ENCODE data around the gene SERPINE1. TPM values are rescaled to one million over a fixed set of nuclear protein-coding genes. Genes with fewer than 3 reads are reported as not detected.

SERPINE1 gene
- total RNA-seq, 1 experiment from 2014 or later = 12.8 TPM

GRCh38 chr7:101088858-101089529 lies 37.9 kb upstream of the SERPINE1 start:
- Histone ChIP-seq H3K4me2 (ENCODE audit: low read length) (no peak overlapping the region), H3K9me3 (ENCODE audit: control insufficient read depth in 1 of 2, insufficient read depth in 1 of 2, low read depth in 1 of 2, low read length in 2 of 2) (no peaks in the 10 kb centered on the region), H3K9ac (ENCODE audit: low read length) (no peak overlapping the region), H3K27ac (ENCODE audit: low read depth, low read length) (no peak overlapping the region), H3K4me1 (ENCODE audit: control insufficient read depth in 1 of 2, insufficient read depth in 2 of 2, low read length in 2 of 2) (peaks cover 12 to 32% of the 10 kb centered on the region in 2 experiments), H3K27me3 (ENCODE audit: insufficient read depth, low read length) (no peaks in the 10 kb centered on the region), H3K9me2 (ENCODE audit: insufficient read depth) (no peaks in the 10 kb centered on the region), H2AFZ (ENCODE audit: low read depth, low read length, poor library complexity, severe bottlenecking) (no peak overlapping the region), H3K36me3 (ENCODE audit: control insufficient read depth in 1 of 2, insufficient read depth in 2 of 2, low read length in 2 of 2) (peaks cover 5 to 6% of the 10 kb centered on the region in 2 experiments; a peak in 3 of 4 replicates), H3K4me3 (replicated peaks in 1 of 2; ENCODE audit: low read depth in 1 of 2, low read length in 2 of 2) (no peak overlapping the region), H4K20me1 (ENCODE audit: insufficient read depth) (no peaks in the 10 kb centered on the region), H3K79me2 (ENCODE audit: insufficient read depth, low read length) (peaks cover 17% of the 10 kb centered on the region)
- TF ChIP-seq ZNF274 (IDR thresholded peaks at IDR 0.05; ENCODE audit: low read depth, low read length) (no peak), ZBTB33 (IDR thresholded peaks at IDR 0.05; ENCODE audit: extremely low read depth, insufficient replicate concordance, low read length) (no peak), MAX (IDR thresholded peaks at IDR 0.05) (no peak), ZFX (IDR thresholded peaks at IDR 0.05) (no peak), POLR2A (IDR thresholded peaks at IDR 0.05; ENCODE audit: borderline replicate concordance, extremely low read depth, insufficient read depth, insufficient read length) (no peak), JUND (IDR thresholded peaks at IDR 0.05) (no peak), YY1 (IDR thresholded peaks at IDR 0.05; ENCODE audit: extremely low read depth, insufficient replicate concordance, low read depth, low read length) (no peak)
- ATAC-seq = no peak
- BruUV-seq (replicated peaks) = no TSS peak
- intact Hi-C loops (cut with micrococcal nuclease) = no loop called here
- DNase-seq (ENCODE audit: low read depth, low spot score) = no peak
- RAD21 ChIA-PET (ENCODE audit: low non-redundant PET in 1 of 2, low total read pairs in 2 of 2, uncharacterized antibody in 2 of 2, unreplicated experiment in 2 of 2) = no interaction called here
- POLR2A ChIA-PET = no interaction called here
- CTCF ChIA-PET = no interaction called here
